ENCODE measurements around the gene LILRA6. TPM values are rescaled to one million over a fixed set of nuclear protein-coding genes. Genes with fewer than 3 reads are reported as not detected.
A peak's percentile ranks its signal among the peaks of the same experiment; 100 is the strongest.
"Not testable (repeated sequence)": the region's sequence is repeated elsewhere in the genome, so short reads cannot be mapped to it uniquely, and the experiment has no call there.

The LILRA6 gene
- total RNA-seq, 6 donors from 2014 or later = 4.0 to 38.3 (median 15.2) TPM

DNA sequence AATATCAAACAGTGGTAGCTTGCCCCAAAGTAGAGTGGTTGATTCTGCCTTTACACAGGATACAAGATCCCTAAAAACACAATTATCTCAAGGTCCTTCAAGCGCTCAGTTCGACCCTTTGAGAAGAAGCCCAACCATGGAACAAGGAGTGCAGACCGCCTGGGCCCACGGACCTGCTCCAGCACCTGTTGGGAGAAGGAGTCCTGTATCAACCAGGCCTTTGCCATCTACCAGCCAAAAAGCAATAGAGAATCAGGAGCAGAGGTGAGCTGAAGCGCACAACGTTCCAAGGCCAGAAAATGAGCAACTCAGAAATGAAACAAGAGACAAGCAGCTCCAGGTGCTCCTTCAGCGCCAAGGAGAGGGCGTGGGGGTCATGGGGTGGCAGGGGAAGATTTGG is 13.4 kb downstream of the LILRA6 start:
- 89 to 92% methylated on average over 8 of the region's 8 CpGs for WGBS, 2 donors
- no peak for DNase-seq

DNA sequence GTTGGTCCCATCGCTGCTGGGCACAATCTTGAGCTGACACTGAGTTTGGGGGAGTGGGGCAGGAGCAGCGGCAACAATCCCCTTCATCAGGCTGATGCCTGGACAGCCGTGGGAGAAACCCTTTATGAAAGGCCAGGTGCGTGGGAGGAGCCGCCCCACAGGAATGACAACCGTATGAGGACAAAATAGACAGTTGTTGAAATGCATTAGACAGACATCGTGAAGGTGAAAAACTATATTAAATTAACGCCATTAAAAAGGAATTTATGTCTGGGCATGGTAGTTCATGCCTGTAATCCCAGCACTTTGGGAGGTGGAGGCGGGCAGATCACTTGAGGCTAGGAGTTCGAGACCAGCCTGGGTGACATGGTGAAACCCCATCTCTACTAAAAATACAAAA is 18.0 kb downstream of the LILRA6 start:
- not testable (repeated sequence) for H3K9me3 ChIP-seq; ATAC-seq (ENCODE audit: low FRiP score in 2 of 2)

More for the DNA sequence above, 13.4 kb downstream of the LILRA6 start:
- TF ChIP-seq, protein P1, sequence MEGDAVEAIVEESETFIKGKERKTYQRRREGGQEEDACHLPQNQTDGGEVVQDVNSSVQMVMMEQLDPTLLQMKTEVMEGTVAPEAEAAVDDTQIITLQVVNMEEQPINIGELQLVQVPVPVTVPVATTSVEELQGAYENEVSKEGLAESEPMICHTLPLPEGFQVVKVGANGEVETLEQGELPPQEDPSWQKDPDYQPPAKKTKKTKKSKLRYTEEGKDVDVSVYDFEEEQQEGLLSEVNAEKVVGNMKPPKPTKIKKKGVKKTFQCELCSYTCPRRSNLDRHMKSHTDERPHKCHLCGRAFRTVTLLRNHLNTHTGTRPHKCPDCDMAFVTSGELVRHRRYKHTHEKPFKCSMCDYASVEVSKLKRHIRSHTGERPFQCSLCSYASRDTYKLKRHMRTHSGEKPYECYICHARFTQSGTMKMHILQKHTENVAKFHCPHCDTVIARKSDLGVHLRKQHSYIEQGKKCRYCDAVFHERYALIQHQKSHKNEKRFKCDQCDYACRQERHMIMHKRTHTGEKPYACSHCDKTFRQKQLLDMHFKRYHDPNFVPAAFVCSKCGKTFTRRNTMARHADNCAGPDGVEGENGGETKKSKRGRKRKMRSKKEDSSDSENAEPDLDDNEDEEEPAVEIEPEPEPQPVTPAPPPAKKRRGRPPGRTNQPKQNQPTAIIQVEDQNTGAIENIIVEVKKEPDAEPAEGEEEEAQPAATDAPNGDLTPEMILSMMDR (IDR thresholded peaks at IDR 0.05) = no peak
- TF ChIP-seq POLR2A (IDR thresholded peaks at IDR 0.05) (no peak), POLR2AphosphoS5 (IDR thresholded peaks at IDR 0.05) (no peak), EP300 (IDR thresholded peaks at IDR 0.05) (no peak)
- ATAC-seq (ENCODE audit: low FRiP score in 2 of 2) = no peak
- no peak overlapping the region for H3K27ac ChIP-seq
- peaks cover 0 to 4% (median 2%) of the 10 kb centered on the region in 4 donors for H3K4me1 ChIP-seq
- H3K9me3 ChIP-seq = no peaks in the 10 kb centered on the region
- no peaks in the 10 kb centered on the region for H3K27me3 ChIP-seq
- no peaks in the 10 kb centered on the region for H3K36me3 ChIP-seq
- H3K4me3 ChIP-seq = no peak overlapping the region

DNA sequence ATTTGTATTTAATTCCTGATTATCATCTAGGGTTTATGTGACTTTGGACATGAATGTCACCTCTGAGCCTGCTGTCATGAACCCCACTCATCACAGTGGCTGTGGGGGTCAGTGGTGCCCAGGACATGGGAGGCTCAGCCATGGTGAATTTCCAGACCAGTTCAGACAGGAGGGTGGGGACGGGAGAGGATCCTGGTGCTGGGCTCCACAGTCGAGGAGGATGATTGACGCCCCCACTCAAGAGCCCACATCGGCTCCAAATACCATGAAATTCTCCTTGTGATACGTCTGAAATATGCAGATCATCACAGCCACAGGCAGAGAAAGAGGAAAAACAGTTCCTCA is 18.7 kb downstream of the LILRA6 start:
- H3K36me3 ChIP-seq, H3K27me3 ChIP-seq, H3K4me3 ChIP-seq, DNase-seq, H3K4me1 ChIP-seq, H3K9me3 ChIP-seq: not testable (repeated sequence)
- H3K27ac ChIP-seq = peak overlapping the region in 2 of 4 donors; percentile 86 to 87
- peak in 1 of 2 donors; percentile 20 for ATAC-seq (ENCODE audit: low FRiP score in 2 of 2)
- WGBS, 2 donors = 43 to 55% methylated on average over 5 of the region's 5 CpGs

More for the DNA sequence above, 18.0 kb downstream of the LILRA6 start:
- H3K4me1 ChIP-seq, H3K36me3 ChIP-seq, H3K27ac ChIP-seq, DNase-seq, H3K27me3 ChIP-seq, H3K4me3 ChIP-seq: not testable (repeated sequence)
- WGBS, 2 donors = 73 to 81% methylated on average over 9 to 10 of the region's 10 CpGs

DNA sequence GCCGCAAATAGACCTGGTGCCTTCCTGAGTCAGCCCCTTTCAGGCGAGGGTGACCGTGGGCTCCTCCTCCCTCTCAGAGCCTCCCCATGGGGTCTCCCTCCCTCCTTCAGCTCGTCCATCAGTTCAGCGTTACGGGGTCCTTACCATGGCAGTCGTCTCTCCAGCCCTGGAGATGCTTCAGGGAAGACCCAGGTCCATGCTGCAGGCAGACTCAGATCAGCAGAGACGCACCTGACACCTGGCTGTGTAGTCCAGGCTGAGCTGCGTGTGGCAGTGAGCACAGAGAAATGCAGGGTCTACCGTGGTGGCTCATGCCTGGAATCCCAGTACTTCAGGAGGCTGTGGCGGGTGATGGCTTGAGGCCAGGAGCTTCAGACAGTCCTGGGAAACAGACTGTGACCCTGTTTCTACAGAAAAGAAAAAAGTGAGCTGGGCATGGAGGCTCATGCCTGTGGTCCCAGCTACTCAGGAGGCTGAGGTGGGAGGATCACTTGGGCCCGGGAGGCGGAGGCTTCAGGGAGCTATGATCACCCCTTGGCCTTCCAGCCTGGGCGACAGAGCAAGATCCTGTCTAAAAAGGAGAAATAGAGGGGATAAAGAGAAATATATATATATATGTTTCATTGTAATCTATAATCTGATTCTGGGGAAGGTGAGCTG is 19.2 kb downstream of the LILRA6 start:
- 52 to 58% methylated on average over 14 of the region's 14 CpGs for WGBS, 2 donors
- H3K27ac ChIP-seq = peak overlapping the region in 2 of 4 donors; percentile 86 to 87
- H3K27me3 ChIP-seq, H3K4me3 ChIP-seq, H3K9me3 ChIP-seq, DNase-seq, H3K4me1 ChIP-seq: not testable (repeated sequence)
- H3K36me3 ChIP-seq = peaks cover 0 to 12% (median 3%) of the 10 kb centered on the region in 4 donors
- peak; percentile 28 to 39 for ATAC-seq (ENCODE audit: low FRiP score in 2 of 2)

DNA sequence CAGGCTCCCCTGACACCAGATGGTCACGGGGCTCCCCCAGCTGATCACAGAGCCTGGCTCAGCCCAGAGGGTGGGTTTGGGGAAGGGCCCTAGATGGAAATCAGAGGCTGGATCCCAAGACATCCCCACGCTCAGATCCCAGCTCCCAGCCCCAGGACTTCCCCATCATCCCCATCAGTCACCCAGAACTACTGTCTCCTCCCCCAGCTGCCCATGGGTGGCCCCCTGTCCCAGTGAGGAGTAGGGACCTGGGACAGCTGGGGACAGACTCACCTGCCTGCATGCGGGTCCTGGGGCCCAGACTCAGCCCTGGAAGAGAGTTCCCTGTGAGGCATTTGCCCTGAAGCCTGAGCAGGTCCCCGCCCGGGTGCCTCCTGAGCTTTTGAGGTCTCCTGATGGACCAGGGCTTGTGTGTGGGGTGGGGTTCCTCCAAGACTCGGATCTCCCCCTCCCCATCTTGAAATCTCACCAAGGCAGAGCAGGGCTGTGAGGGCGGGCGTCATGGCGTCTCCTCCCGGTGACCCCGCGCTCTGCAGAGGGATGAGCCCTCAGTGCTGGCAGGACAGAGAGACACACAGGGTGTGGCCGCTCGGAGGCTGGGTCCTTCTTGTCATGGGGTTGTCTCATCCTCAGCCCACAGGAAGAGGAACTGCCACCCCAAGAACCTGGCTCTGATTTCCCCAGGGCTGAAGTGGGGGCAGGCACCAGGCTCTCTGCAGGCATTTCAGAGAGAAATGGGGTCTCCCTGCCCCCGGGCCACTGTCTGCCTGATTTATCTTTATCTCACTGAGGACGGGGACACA is 19.9 kb downstream of the LILRA6 start, which contains the start of gene LILRB3:
TSS of gene LILRB3 (minus strand) at position 534 of the 803 bp plus-strand sequence. CDS start at position 503, 31 bp downstream.
- DNase-seq (peak in 1 of 2 donors; percentile 87), ATAC-seq (ENCODE audit: low FRiP score in 2 of 2) (peak; percentile 81 to 88)
- H3K4me3 ChIP-seq = peak within 1 kb of the TSS in 3 of 4 donors; percentile 22 to 48 (median 34)
- not testable (repeated sequence) for H3K4me1 ChIP-seq, H3K27me3 ChIP-seq, H3K9me3 ChIP-seq
- peak within 1 kb of the TSS; percentile 67 to 87 (median 82) for H3K27ac ChIP-seq
- peaks cover 0 to 19% (median 3%) of the 10 kb centered on the region in 4 donors for H3K36me3 ChIP-seq
- TF ChIP-seq POLR2AphosphoS5 (IDR thresholded peaks at IDR 0.05) (peak in 1 of 2 donors; percentile 14), POLR2A (IDR thresholded peaks at IDR 0.05) (peak in 1 of 4 donors; percentile 48)
- 45 to 66% methylated on average over 12 to 14 of the region's 16 CpGs for WGBS, 2 donors

DNA sequence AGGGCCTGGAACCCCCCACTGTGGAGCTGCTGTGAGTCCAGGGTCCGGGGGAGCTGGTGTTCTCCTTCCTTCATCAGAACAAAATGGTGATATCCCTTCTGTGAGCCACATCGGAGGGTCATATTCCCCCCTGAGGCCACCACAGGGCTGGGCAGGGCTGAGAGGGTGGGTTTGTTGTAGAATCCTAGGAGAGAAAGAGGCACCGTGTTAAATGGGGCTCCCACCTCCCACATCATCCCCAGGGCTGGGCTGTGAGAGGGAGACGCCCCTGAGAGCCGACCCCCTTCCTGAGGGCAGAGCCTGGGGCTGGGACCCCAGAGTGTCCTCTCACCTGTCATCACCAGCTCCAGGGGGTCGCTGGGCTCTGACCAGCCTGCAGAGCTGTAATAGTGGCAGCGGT is 20.6 kb downstream of the LILRA6 start:
- DNase-seq; H3K4me1 ChIP-seq; H3K9me3 ChIP-seq; ATAC-seq (ENCODE audit: low FRiP score in 2 of 2); H3K27me3 ChIP-seq: not testable (repeated sequence)
- 66 to 73% methylated on average over 3 to 5 of the region's 7 CpGs for WGBS, 2 donors
- peak overlapping the region in 1 of 4 donors; percentile 48 for H3K4me3 ChIP-seq
- H3K36me3 ChIP-seq = peaks cover 0 to 23% (median 3%) of the 10 kb centered on the region in 4 donors
- peak overlapping the region in 2 of 4 donors; percentile 86 to 87 for H3K27ac ChIP-seq

DNA sequence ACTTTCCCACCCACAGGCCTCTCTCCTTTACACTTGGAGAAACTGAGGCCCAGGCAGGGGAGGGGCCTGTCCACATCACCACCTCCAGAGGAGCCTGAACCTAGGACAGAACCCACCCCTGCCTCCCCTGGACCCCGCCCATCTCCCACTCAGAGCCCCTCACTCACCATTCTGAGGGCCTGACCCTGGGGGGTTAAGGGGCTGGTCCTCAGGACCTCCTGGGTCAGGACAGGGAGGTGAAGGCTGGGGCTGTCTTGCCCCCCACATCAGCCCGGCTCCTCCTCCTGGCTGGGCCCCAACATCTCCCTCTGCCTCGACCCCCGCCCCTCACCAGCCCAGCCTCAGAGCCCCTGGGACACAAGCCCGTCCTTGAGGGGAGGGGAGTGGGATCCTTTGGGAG is 22.9 kb downstream of the LILRA6 start:
- 83% methylated on average over 1 of the region's 5 CpGs; no CpG with 5 or more reads in 1 of the 2 donors for WGBS, 2 donors
- not testable (repeated sequence) for H3K27ac ChIP-seq; H3K9me3 ChIP-seq; ATAC-seq (ENCODE audit: low FRiP score in 2 of 2); DNase-seq; H3K4me3 ChIP-seq; H3K4me1 ChIP-seq; H3K27me3 ChIP-seq
- H3K36me3 ChIP-seq = peaks cover 0 to 33% (median 5%) of the 10 kb centered on the region in 4 donors
